GM10248 (cell line): Measurements from ENCODE around the gene FAM181B.

ENCODE experiments used
- CTCF ChIA-PET: fragments of 300-600 bp; sonication (Branson Sonifier 250); formaldehyde crosslinking; extraction: SDS; loops from one replicate; lab custom pipeline; 2021; ENCODE audit warnings: antibody characterized with exemption; lab: Yijun Ruan, JAX
- POLR2A ChIA-PET: fragments of 350-650 bp; sonication (Branson Sonifier 250); formaldehyde crosslinking; extraction: SDS; loops from one replicate; lab custom pipeline; 2020; ENCODE audit warnings: antibody characterized with exemption; lab: Yijun Ruan, JAX
- DNase-seq: peaks from one replicate; pipeline ENCODE4 v3.0.0; 2012; ENCODE audit errors: extremely low spot score
- TF ChIP-seq, protein P1 (sequence below): IDR thresholded peaks from 2 replicates; pipeline ENCODE4 v1.5.1; 2012; ENCODE audit warnings: mild to moderate bottlenecking, low read depth; ENCODE audit errors: extremely low read depth, missing control alignments, control extremely low read depth

Gene FAM181B

GRCh38 chr11:82730286-82730685 is 3.4 kb downstream of the FAM181B start:
- CTCF ChIA-PET: interaction anchor here (0.7 to 4.7 kb wide), 3 partner anchors 12 to 27 kb away, joined by 3 to 19 read pairs (median 3); no protein-coding TSS in a partner anchor

GRCh38 chr11:82724026-82724425 is 9.6 kb downstream of the FAM181B start:
- TF ChIP-seq, protein P1, sequence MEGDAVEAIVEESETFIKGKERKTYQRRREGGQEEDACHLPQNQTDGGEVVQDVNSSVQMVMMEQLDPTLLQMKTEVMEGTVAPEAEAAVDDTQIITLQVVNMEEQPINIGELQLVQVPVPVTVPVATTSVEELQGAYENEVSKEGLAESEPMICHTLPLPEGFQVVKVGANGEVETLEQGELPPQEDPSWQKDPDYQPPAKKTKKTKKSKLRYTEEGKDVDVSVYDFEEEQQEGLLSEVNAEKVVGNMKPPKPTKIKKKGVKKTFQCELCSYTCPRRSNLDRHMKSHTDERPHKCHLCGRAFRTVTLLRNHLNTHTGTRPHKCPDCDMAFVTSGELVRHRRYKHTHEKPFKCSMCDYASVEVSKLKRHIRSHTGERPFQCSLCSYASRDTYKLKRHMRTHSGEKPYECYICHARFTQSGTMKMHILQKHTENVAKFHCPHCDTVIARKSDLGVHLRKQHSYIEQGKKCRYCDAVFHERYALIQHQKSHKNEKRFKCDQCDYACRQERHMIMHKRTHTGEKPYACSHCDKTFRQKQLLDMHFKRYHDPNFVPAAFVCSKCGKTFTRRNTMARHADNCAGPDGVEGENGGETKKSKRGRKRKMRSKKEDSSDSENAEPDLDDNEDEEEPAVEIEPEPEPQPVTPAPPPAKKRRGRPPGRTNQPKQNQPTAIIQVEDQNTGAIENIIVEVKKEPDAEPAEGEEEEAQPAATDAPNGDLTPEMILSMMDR: no peak
- ChIA-PET POLR2A (no interaction called here), CTCF (interaction anchor here (0.6 to 2.6 kb wide), 6 partner anchors 9 to 1000 kb away, joined by 3 to 11 read pairs (median 4); partner anchors contain the start of gene FAM181B)
- DNase-seq: no peak

More at GRCh38 chr11:82730286-82730685, 3.4 kb downstream of the FAM181B start:
- TF ChIP-seq, protein P1: no peak
- no peak for DNase-seq
- POLR2A ChIA-PET: no interaction called here

- ChIA-PET POLR2A (no interaction called here), CTCF (interaction anchor here (1.5 to 5.2 kb wide), 3 partner anchors 20 to 1094 kb away, joined by 4 to 26 read pairs (median 11); no protein-coding TSS in a partner anchor)
- TF ChIP-seq, protein P1: no peak
- DNase-seq: no peak
These were observed 11.4 kb downstream of the FAM181B start for GRCh38 chr11:82722231-82722630.

- CTCF ChIA-PET: interaction anchor here (1.2 to 5.8 kb wide), 10 partner anchors 10 to 1101 kb away, joined by 4 to 26 read pairs (median 7); partner anchors contain the start of gene FAM181B
- POLR2A ChIA-PET: no interaction called here
- DNase-seq: no peak
- TF ChIP-seq, protein P1: no peak
These were observed 13.2 kb downstream of the FAM181B start for GRCh38 chr11:82720267-82721065.

DNA sequence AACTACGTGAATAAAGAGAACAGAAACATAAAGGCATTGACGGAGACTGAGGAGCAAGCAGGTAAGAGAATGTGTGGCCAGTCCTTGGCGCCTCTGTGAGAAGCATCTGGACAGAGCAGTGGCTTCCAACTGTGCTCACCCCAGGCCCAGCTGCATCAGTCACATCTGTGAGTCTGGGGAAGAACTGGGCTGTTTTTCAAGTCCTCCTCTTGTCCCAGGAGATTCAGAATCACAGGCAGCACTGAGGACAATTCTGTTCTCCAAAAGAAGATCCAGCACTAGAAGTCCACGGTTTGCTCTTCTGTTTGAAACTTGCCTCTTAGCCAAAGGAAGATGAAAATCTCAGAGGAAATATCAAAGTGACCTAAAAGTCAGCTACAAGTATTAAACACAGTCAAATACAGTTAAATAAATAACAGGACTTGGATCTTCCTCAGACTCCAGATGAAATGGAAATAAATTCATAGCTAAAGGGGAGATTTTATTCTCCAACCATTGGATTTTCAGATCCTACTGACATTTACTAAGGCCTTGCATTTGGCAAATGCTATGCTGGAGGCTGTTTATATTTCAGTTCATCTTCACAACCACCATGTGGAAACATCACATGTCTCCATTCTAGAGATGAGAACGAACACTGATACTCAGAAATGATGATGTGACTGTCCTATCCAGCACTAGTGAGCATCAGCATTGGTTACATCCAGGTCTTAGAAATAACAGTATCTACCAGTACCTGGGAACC is 14.1 kb downstream of the FAM181B start:
- POLR2A ChIA-PET: no interaction called here
- CTCF ChIA-PET: interaction anchor here (1.1 to 5.8 kb wide), 12 partner anchors 9 to 1102 kb away, joined by 3 to 26 read pairs (median 6); partner anchors contain the start of gene FAM181B
- DNase-seq: no peak
- TF ChIP-seq, protein P1: no peak

DNA sequence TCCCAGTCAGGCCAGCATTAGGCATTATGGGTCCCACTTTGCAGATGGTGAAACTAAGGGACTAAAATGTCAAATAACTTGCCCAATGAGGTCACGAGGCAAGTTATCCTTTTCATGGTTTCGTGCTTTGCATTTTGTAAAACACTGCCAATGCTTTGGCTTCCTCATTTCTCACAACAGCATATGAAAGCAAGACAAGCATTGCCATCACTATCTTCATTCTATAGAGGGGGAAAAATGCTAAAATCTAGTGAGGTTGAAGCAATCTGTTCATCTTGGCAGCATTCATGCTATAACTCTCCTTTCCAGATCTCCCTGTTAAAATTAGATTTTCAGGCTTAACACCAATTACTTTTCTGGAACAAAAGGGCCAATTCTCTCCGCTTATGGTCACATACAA is 14.8 kb downstream of the FAM181B start:
- DNase-seq: no peak
- TF ChIP-seq, protein P1: no peak
- CTCF ChIA-PET: interaction anchor here (1.1 to 5.8 kb wide), 11 partner anchors 14 to 1101 kb away, joined by 3 to 26 read pairs (median 6); partner anchors contain the start of gene FAM181B
- POLR2A ChIA-PET: no interaction called here
